Cardiac fibroblast (primary cell): Measurements from ENCODE around the gene NFAT5.

Source experiments
- DNase-seq, 2 donors: peaks; one replicate each; pipeline versions ENCODE4 v3.0.0 to v3.0.0-alpha.2; 2010; ENCODE audit warnings: low read depth in 2 of 2
- H3K4me3 ChIP-seq, 2 donors: replicated peaks in 1 of 2; 1 replicate in 1 of 2; 2 replicates in 1 of 2; pipeline ENCODE4 v1.5.1; 2011; ENCODE audit warnings: low read depth in 2 of 2, low read length in 2 of 2, mild to moderate bottlenecking in 2 of 2, moderate library complexity in 1 of 2
- CTCF ChIP-seq: IDR thresholded peaks from one replicate; pipeline ENCODE4 v1.5.1; 2011; ENCODE audit warnings: low read depth, mild to moderate bottlenecking, low read length, inconsistent platforms

Gene NFAT5

GRCh38 chr16:69741951-69742904 lies 176.5 kb downstream of the NFAT5 start:
- DNase-seq, result peak; percentile 62 to 69
- H3K4me3 ChIP-seq, result no peak overlapping the region
- no peak for TF ChIP-seq CTCF

GRCh38 chr16:69744363-69745231 lies 178.8 kb downstream of the NFAT5 start:
- no peak for DNase-seq
- TF ChIP-seq CTCF, result no peak
- no peak overlapping the region for H3K4me3 ChIP-seq

DNA sequence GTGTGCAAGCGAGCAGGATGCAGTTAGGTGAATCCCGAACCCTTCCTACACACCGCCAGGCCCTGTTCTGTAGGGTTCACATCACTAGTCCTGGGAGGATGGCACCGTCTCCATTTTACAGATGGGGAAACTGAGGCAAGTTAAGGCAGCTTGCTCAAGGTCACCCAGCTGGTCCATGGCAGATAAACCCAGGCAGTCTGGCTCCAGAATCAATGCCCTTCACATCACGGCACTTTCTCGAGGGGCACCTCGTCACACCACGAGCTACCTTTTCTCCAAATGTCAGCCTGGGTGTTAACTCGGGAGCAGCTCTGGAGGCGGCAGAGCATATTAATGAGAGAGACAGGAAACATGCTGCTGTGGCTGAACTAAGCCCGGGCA lies 179.5 kb downstream of the NFAT5 start:
- TF ChIP-seq CTCF, result no peak
- H3K4me3 ChIP-seq, result no peak overlapping the region
- DNase-seq, result no peak

DNA sequence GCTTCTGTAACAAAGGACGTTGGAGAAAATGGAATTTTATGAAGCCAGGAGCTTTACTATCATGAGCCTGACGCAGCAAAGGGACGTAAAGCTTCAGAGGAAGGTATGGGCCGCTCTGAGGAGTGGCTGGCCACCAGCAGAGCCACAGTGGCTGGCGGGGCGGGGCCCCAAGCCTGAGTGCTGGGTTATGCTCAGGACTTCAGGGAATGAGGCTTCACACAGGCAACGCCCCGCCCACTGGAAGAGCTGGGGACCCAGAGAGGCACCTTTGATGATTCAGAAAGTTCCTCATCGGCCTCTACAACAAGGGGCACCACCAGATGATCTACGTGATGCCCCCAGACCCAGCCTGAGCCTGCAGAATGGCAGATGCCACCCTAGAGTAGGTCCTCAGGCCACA lies 180.2 kb downstream of the NFAT5 start:
- no peak overlapping the region for H3K4me3 ChIP-seq
- no peak for DNase-seq
- no peak for TF ChIP-seq CTCF

GRCh38 chr16:69747115-69747514 lies 181.3 kb downstream of the NFAT5 start:
- TF ChIP-seq CTCF, result no peak
- DNase-seq, result no peak
- no peak overlapping the region for H3K4me3 ChIP-seq

- no peak for DNase-seq
- TF ChIP-seq CTCF, result no peak
- H3K4me3 ChIP-seq, result no peak overlapping the region
Observed at GRCh38 chr16:69748694-69749345, 183.1 kb downstream of the NFAT5 start.
